GM20000 (cell line): ENCODE measurements around the gene NFKBIL1.

Source experiments
- DNase-seq: peaks from one replicate; pipeline ENCODE4 v3.0.0; 2012; ENCODE audit warnings: low spot score
- TF ChIP-seq, protein P1 (sequence below): IDR thresholded peaks from 2 replicates; pipeline ENCODE4 v1.5.1; 2012; ENCODE audit warnings: mild to moderate bottlenecking, control low read depth; ENCODE audit errors: extremely low read depth, missing control alignments

NFKBIL1 gene

DNA sequence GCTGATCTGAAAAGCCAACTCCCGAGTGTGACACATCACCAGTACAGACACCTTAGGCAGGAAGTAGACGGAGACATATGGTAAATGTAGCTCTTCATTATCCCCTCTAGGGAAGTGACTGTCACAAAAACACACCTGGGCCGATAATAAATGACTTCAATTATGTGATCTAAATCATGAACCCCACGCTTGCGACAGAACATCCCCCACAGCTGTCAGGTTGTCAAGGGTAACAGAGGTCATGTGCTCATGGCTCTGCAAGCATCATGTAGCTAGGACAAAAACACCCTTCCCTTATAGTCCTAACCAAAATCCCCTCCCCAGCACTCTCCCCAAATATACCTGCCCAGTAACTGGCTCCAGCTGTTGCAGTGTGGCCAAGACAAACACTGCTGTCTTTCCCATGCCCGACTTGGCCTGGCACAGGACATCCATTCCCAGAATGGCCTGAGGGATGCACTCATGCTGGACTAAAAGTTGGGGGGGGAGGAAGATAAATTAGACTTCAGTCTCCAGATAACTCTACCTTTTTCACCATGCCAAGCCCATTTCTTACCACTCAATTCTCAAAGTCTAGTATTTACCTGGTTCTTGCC, 8.5 kb upstream of the NFKBIL1 start:
- TF ChIP-seq, protein P1, sequence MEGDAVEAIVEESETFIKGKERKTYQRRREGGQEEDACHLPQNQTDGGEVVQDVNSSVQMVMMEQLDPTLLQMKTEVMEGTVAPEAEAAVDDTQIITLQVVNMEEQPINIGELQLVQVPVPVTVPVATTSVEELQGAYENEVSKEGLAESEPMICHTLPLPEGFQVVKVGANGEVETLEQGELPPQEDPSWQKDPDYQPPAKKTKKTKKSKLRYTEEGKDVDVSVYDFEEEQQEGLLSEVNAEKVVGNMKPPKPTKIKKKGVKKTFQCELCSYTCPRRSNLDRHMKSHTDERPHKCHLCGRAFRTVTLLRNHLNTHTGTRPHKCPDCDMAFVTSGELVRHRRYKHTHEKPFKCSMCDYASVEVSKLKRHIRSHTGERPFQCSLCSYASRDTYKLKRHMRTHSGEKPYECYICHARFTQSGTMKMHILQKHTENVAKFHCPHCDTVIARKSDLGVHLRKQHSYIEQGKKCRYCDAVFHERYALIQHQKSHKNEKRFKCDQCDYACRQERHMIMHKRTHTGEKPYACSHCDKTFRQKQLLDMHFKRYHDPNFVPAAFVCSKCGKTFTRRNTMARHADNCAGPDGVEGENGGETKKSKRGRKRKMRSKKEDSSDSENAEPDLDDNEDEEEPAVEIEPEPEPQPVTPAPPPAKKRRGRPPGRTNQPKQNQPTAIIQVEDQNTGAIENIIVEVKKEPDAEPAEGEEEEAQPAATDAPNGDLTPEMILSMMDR: no peak
- no peak for DNase-seq

DNA sequence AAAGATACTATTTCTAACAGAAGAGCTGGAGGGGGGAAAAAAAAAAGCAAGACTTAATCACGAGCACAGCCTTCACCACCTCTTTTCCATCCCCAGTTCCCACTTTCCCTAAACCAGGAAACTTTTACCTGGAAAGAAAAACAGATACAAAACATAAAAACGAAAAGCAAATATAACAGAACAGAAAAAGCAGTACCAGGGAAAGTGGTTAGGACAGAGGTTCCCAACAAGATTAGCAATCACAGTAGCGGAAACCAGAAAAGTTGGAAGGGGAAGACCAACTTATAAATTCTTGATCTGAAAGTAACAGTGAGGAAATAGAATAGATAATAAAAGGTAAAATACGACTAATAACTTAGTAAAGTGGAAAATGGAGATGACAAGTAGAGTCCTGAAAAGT, 6.8 kb upstream of the NFKBIL1 start:
- DNase-seq: no peak
- TF ChIP-seq, protein P1: no peak

- DNase-seq: peak; percentile 63
- TF ChIP-seq, protein P1: no peak
These were observed 6.2 kb upstream of the NFKBIL1 start for GRCh38 chr6:31541059-31541657.

DNA sequence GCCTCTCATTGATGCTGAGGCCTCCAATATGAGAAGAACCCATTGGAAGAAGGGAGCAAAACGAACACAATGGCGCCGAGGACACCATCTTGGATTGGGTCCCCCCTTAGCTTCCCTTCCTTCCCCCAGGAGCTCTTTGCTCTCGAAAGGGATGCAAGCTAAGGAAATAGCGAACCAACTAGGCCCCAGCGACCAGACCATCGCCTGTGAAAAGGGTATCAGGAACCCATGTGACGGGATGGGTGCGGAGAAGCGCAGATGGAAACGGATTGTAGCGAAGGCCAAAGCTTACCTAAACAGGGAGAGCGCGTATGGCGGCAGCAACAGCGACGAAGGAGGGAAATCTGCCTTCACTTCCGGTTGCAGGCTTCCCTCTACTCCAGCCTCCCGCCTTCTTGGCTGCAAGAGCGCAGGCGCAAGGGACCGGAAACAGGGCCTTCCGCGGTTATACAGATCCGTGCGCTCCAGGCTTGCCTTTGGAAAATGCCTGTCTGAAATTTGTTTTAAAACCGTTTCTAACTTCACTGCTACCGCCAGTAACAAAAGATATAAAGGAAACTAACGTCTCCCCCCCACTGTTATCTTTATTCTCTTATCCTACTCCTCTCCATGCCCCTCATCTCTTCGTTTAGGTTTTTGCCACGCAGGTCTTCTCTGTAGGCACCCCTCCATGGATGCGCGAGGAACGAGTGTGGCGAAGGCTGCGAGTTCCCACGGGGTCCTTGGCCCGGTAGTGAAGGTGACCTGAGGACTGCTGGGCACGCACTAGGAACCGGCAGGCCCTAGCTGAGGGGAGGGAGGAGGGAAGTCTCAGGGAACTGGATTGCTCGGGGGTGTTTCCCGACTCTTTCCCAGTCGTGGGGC, 5.5 kb upstream of the NFKBIL1 start, which contains the start of gene DDX39B:
Gene DDX39B (minus strand): TSS at position 346 of the 864 bp plus-strand sequence. CDS start 1,471 bp downstream, outside the sequence.
- TF ChIP-seq, protein P1: no peak
- peak; percentile 94 for DNase-seq

DNA sequence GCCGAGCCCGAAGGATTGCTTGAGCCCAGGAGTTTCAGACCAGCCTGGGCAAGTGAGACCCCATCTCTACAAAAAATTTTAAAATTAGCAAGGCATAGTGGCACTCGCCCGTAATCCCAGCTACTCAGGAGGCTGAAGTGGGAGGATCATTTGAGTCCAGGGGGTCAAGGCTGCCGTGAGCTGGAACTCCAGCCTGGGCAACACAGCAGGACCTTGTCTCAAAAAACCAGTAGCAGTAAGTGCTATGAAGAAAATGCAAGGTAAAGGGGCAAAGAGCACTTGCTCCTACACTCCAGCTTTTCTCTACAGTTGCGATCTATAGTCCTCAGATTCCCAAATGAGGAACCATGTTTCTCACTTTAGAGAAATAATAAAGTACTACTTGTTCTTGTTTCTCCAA, 3.8 kb upstream of the NFKBIL1 start:
- TF ChIP-seq, protein P1: no peak
- no peak for DNase-seq

GRCh38 chr6:31544676-31545075, 2.7 kb upstream of the NFKBIL1 start:
- no peak for DNase-seq
- TF ChIP-seq, protein P1: no peak

DNA sequence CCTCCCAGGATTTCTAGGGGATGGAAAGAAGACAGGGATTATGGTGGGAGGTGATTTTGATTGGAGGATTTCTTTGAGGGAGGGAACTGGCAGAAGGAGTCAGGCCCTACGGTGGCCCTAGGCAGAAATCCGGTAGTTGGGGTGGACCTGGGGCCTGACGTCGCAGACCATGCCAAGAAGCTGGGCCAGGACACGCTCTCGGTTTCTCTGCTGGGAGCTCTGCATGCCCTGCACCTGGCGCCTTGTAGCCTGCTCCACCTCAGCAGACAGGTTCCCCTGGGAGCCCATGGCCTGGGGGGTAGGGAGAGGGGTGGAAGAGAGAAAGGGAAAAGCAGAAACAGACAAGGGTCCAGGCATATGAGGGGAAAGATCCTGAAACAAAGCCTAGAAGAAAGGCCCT, 2.1 kb upstream of the NFKBIL1 start:
- TF ChIP-seq, protein P1: no peak

More for the DNA sequence above, 2.1 kb upstream of the NFKBIL1 start:
- DNase-seq: no peak
